GM23338 (cell line): ENCODE measurements around the gene GNG12. TPM values are rescaled to one million over a fixed set of nuclear protein-coding genes. Genes with fewer than 3 reads are reported as not detected.

Source experiments
- ATAC-seq: fragments of 200-7000 bp; cut with Tn5 transposase; 3 replicates; pipeline ENCODE4 v1.9.1; 2020
- DNase-seq: peaks from one replicate; pipeline ENCODE4 v3.0.0-alpha.2; 2015; ENCODE audit warnings: low spot score
- H2AFZ ChIP-seq: fragments of 200-600 bp; sonication (generic); 2 replicates; pipeline ENCODE4 v1.8.0; 2016; ENCODE audit warnings: antibody characterized with exemption, mild to moderate bottlenecking, moderate library complexity
- H3F3A ChIP-seq: fragments of 200-600 bp; sonication (generic); replicated peaks from 2 replicates; pipeline ENCODE4 v1.8.0; 2017; ENCODE audit warnings: antibody characterized with exemption, mixed run types, low read depth
- H3K27ac ChIP-seq: fragments of 200-600 bp; sonication (generic); 2 replicates; pipeline ENCODE4 v1.6.1; 2016; ENCODE audit warnings: low read depth
- H3K27me3 ChIP-seq: fragments of 200-600 bp; sonication (generic); 2 replicates; pipeline ENCODE4 v1.8.0; 2016; ENCODE audit warnings: mild to moderate bottlenecking, mixed run types, moderate library complexity; ENCODE audit not compliant: insufficient read depth
- H3K36me3 ChIP-seq: fragments of 200-600 bp; sonication (generic); 2 replicates; pipeline ENCODE4 v1.8.0; 2016; ENCODE audit warnings: mild to moderate bottlenecking; ENCODE audit not compliant: insufficient read depth
- H3K4me1 ChIP-seq: fragments of 200-600 bp; sonication (generic); 2 replicates; pipeline ENCODE4 v1.8.0; 2016; ENCODE audit warnings: mild to moderate bottlenecking, moderate library complexity; ENCODE audit not compliant: insufficient read depth
- H3K4me2 ChIP-seq: fragments of 200-600 bp; sonication (generic); 2 replicates; pipeline ENCODE4 v1.7.1; 2017; ENCODE audit warnings: mixed run types
- H3K4me3 ChIP-seq: fragments of 200-600 bp; sonication (generic); 2 replicates; pipeline ENCODE4 v1.6.1; 2016; ENCODE audit warnings: mixed run types
- H3K79me2 ChIP-seq: fragments of 200-600 bp; sonication (generic); replicated peaks from 2 replicates; pipeline ENCODE4 v1.8.0; 2017; ENCODE audit warnings: mild to moderate bottlenecking; ENCODE audit not compliant: insufficient read depth
- H3K9me2 ChIP-seq: fragments of 200-600 bp; sonication (generic); 2 replicates; pipeline ENCODE4 v1.8.0; 2017; ENCODE audit not compliant: insufficient read depth
- H4K20me1 ChIP-seq: fragments of 200-600 bp; sonication (generic); replicated peaks from 2 replicates; pipeline ENCODE4 v1.8.0; 2017; ENCODE audit warnings: mild to moderate bottlenecking; ENCODE audit not compliant: insufficient read depth
- H3K27ac Mint-ChIP-seq: 2 replicates; pipeline ENCODE4 v1.8.0; 2020; ENCODE audit warnings: inconsistent platforms, mild to moderate bottlenecking, moderate library complexity, mixed read lengths
- H3K27me3 Mint-ChIP-seq: 3 replicates; pipeline ENCODE4 v1.8.0; 2022; ENCODE audit warnings: low read depth, mild to moderate bottlenecking, moderate library complexity, mixed read lengths, inconsistent platforms; ENCODE audit not compliant: insufficient read depth, poor library complexity
- H3K36me3 Mint-ChIP-seq: 3 replicates; pipeline ENCODE4 v1.8.0; 2021; ENCODE audit warnings: low read depth, mild to moderate bottlenecking, inconsistent platforms, moderate library complexity, mixed read lengths
- H3K4me1 Mint-ChIP-seq: 3 replicates; pipeline ENCODE4 v1.8.0; 2020; ENCODE audit warnings: mild to moderate bottlenecking, inconsistent platforms, mixed read lengths
- H3K4me3 Mint-ChIP-seq: 3 replicates; pipeline ENCODE4 v1.8.0; 2021; ENCODE audit warnings: moderate library complexity, mild to moderate bottlenecking, inconsistent platforms, mixed read lengths
- H3K9me3 Mint-ChIP-seq: 3 replicates; pipeline ENCODE4 v1.8.0; 2020; ENCODE audit warnings: moderate library complexity, mild to moderate bottlenecking, inconsistent platforms, mixed read lengths
- STAT1 ChIP-seq: IDR thresholded peaks from one replicate; pipeline ENCODE4 v1.6.1; 2016; ENCODE audit warnings: antibody characterized with exemption; ENCODE audit not compliant: unreplicated experiment
- polyA plus RNA-seq: library from polyadenylated mRNA; unstranded; fragments of >200 nt; fragmentation: Nextera tagmentation; extraction: Ambion mirVana; gene quantifications from 2 replicates; pipeline ENCODE4 v1.2.1, GENCODE V29; 2016
- total RNA-seq: library from RNA; depleted of rRNA; stranded (reverse); fragments of >200 nt; shearing (Covaris generic); gene quantifications from 2 replicates; pipeline ENCODE4 v1.2.3, GENCODE V29; 2014
- TF ChIP-seq, protein P1 (sequence below): fragments of 250-450 bp; sonication (Bioruptor Pico); IDR thresholded peaks from 2 replicates; pipeline ENCODE4 v1.5.0; 2020; ENCODE audit warnings: mild to moderate bottlenecking, moderate library complexity

The GNG12 gene
- total and polyA plus RNA-seq, 2 experiments from 2014 or later: 13.4 to 33.0 TPM

DNA sequence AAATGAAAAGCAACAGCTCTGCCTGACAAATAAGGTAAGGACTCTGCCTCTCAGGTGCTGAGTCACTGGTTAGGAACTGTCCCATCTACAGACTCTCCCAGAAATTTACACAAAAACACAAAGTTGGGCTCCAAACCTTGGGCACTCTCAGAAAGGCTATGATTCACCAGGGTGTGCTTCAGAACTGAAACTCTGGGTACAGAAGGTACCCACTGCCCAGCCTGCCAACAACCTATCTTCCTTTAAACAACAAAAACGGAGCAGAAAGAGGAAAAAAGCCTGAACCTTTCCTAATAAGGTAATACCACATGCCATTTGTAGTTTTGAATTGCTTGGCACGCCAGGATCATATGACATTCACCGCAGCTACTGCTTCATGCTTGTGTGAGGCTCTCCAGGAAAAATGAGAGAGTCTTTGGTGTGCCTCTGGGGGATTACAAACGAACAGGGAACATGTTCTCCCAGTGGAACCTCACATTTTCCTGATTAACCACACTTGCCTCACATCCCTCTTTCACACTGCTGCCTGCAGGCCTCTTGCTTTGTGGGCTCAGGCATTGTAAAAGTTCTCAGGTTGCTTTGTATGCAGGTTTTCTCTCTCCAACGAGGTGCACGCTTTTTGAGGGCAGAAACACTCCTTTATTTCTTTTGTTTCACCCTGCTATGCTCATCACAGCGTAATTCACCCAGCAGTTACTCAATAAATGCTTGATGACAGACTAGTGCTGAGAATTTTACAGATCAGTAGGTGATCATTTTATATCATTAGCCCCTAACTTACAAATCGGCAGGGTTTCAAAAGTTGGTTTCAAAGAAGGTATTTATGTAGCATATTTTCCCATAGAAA is 83.2 kb downstream of the GNG12 start:
- Histone ChIP-seq H3K4me2 (peak overlapping the region; percentile 50), H3K4me1 (peaks cover 61% of the 10 kb centered on the region)

More for the DNA sequence above, 83.2 kb downstream of the GNG12 start:
- DNase-seq (peak; percentile 46), ATAC-seq (peak; percentile 19)
- no peaks in the 10 kb centered on the region for H3K9me2 ChIP-seq
- H3K27ac Mint-ChIP-seq: peak overlapping the region; percentile 98
- H3K36me3 ChIP-seq: no peaks in the 10 kb centered on the region
- peaks cover 88% of the 10 kb centered on the region for H3K4me1 Mint-ChIP-seq
- H3K79me2 ChIP-seq: no peaks in the 10 kb centered on the region
- no peaks in the 10 kb centered on the region for H3K9me3 Mint-ChIP-seq
- H3K36me3 Mint-ChIP-seq: no peaks in the 10 kb centered on the region; the same call in 2 of the 3 replicates
- H3K27me3 Mint-ChIP-seq: peaks cover 9% of the 10 kb centered on the region
- peak overlapping the region; percentile 84 for H3K27ac ChIP-seq
- no peaks in the 10 kb centered on the region for H4K20me1 ChIP-seq
- H3K27me3 ChIP-seq: peaks cover 9% of the 10 kb centered on the region; the same call in 1 of the 2 replicates
- H2AFZ ChIP-seq: no peak overlapping the region
- TF ChIP-seq, protein P1, sequence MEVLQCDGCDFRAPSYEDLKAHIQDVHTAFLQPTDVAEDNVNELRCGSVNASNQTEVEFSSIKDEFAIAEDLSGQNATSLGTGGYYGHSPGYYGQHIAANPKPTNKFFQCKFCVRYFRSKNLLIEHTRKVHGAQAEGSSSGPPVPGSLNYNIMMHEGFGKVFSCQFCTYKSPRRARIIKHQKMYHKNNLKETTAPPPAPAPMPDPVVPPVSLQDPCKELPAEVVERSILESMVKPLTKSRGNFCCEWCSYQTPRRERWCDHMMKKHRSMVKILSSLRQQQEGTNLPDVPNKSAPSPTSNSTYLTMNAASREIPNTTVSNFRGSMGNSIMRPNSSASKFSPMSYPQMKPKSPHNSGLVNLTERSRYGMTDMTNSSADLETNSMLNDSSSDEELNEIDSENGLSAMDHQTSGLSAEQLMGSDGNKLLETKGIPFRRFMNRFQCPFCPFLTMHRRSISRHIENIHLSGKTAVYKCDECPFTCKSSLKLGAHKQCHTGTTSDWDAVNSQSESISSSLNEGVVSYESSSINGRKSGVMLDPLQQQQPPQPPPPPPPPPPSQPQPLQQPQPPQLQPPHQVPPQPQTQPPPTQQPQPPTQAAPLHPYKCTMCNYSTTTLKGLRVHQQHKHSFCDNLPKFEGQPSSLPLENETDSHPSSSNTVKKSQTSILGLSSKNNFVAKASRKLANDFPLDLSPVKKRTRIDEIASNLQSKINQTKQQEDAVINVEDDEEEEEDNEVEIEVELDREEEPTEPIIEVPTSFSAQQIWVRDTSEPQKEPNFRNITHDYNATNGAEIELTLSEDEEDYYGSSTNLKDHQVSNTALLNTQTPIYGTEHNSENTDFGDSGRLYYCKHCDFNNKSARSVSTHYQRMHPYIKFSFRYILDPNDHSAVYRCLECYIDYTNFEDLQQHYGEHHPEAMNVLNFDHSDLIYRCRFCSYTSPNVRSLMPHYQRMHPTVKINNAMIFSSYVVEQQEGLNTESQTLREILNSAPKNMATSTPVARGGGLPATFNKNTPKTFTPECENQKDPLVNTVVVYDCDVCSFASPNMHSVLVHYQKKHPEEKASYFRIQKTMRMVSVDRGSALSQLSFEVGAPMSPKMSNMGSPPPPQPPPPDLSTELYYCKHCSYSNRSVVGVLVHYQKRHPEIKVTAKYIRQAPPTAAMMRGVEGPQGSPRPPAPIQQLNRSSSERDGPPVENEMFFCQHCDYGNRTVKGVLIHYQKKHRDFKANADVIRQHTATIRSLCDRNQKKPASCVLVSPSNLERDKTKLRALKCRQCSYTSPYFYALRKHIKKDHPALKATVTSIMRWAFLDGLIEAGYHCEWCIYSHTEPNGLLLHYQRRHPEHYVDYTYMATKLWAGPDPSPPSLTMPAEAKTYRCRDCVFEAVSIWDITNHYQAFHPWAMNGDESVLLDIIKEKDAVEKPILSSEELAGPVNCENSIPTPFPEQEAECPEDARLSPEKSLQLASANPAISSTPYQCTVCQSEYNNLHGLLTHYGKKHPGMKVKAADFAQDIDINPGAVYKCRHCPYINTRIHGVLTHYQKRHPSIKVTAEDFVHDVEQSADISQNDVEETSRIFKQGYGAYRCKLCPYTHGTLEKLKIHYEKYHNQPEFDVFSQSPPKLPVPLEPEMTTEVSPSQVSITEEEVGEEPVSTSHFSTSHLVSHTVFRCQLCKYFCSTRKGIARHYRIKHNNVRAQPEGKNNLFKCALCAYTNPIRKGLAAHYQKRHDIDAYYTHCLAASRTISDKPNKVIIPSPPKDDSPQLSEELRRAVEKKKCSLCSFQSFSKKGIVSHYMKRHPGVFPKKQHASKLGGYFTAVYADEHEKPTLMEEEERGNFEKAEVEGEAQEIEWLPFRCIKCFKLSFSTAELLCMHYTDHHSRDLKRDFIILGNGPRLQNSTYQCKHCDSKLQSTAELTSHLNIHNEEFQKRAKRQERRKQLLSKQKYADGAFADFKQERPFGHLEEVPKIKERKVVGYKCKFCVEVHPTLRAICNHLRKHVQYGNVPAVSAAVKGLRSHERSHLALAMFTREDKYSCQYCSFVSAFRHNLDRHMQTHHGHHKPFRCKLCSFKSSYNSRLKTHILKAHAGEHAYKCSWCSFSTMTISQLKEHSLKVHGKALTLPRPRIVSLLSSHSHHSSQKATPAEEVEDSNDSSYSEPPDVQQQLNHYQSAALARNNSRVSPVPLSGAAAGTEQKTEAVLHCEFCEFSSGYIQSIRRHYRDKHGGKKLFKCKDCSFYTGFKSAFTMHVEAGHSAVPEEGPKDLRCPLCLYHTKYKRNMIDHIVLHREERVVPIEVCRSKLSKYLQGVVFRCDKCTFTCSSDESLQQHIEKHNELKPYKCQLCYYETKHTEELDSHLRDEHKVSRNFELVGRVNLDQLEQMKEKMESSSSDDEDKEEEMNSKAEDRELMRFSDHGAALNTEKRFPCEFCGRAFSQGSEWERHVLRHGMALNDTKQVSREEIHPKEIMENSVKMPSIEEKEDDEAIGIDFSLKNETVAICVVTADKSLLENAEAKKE: 0 out of 2 replicates have a peak, but pooled peaks have one; percentile 1
- TF ChIP-seq STAT1: no peak
- no peaks in the 10 kb centered on the region for H3F3A ChIP-seq
- H3K4me3 ChIP-seq: peak overlapping the region; percentile 18; the same call in 1 of the 2 replicates
- peak overlapping the region; percentile 58 for H3K4me3 Mint-ChIP-seq
